Rectal smooth muscle tissue (tissue), 1 donor: ENCODE data around the gene STK32B.

Experiments
- H3K27ac ChIP-seq: one replicate; pipeline ENCODE4 v1.7.0; 2013; ENCODE audit warnings: low read depth, low read length, inconsistent platforms
- H3K27me3 ChIP-seq: one replicate; pipeline ENCODE4 v1.7.0; 2013; ENCODE audit warnings: low read length; ENCODE audit not compliant: control insufficient read depth, insufficient read depth
- H3K36me3 ChIP-seq: one replicate; pipeline ENCODE4 v1.7.0; 2013; ENCODE audit warnings: low read length; ENCODE audit not compliant: control insufficient read depth, insufficient read depth
- H3K4me1 ChIP-seq: one replicate; pipeline ENCODE4 v1.7.0; 2013; ENCODE audit warnings: low read length; ENCODE audit not compliant: control insufficient read depth, insufficient read depth
- H3K4me3 ChIP-seq: one replicate; pipeline ENCODE4 v1.7.0; 2013; ENCODE audit warnings: low read length
- H3K9ac ChIP-seq: one replicate; pipeline ENCODE4 v1.7.0; 2013; ENCODE audit warnings: low read length

Gene STK32B

DNA sequence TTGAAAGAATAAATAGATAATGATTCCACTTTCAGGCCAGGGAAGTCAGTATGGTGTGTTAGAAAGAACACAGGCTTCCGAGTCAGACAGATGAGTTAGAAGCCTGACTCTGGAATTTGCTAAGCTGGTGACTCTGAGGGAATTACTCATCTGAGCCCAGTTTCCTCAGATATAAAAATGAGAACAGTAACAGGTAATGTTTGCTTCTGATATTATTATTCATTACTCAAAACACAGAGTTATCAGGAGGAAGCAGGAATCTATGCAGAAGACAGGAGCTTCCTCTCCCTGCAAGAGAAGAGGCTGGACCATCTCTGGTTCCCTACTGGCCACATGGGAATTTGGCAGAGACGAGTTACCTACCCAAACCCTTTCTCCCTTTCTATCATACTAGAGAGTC, 494.0 kb downstream of the STK32B start:
- Histone ChIP-seq H3K27me3 (no peaks in the 10 kb centered on the region), H3K4me1 (no peaks in the 10 kb centered on the region), H3K27ac (no peak overlapping the region), H3K4me3 (no peak overlapping the region), H3K36me3 (no peaks in the 10 kb centered on the region), H3K9ac (no peak overlapping the region)

GRCh38 chr4:5547651-5548249, 496.5 kb downstream of the STK32B start:
- Histone ChIP-seq H3K36me3 (no peaks in the 10 kb centered on the region), H3K4me3 (no peak overlapping the region), H3K27me3 (no peaks in the 10 kb centered on the region)

More at GRCh38 chr4:5547651-5548249, 496.5 kb downstream of the STK32B start:
- no peak overlapping the region for H3K9ac ChIP-seq
- H3K4me1 ChIP-seq, result no peaks in the 10 kb centered on the region
- no peak overlapping the region for H3K27ac ChIP-seq
